K562 (cell line): Measurements from ENCODE around the gene C11orf52. TPM values are rescaled to one million over a fixed set of nuclear protein-coding genes. Genes with fewer than 3 reads are reported as not detected.

Source experiments
- BRD4 ChIP-seq: fragments of 200-600 bp; sonication (generic); IDR thresholded peaks from 2 replicates; pipeline ENCODE4 v1.6.1; 2017; ENCODE audit warnings: inconsistent platforms
- CBX1 ChIP-seq: sonication (generic); IDR thresholded peaks from 2 replicates; pipeline ENCODE4 v1.6.1; 2016; ENCODE audit warnings: antibody characterized with exemption, low read depth, mild to moderate bottlenecking
- CBX3 ChIP-seq, 2 experiments: IDR thresholded peaks; 1 replicate in 1 of 2; 2 replicates in 1 of 2; pipeline ENCODE4 v1.6.1; 2012; ENCODE audit warnings: inconsistent platforms in 2 of 2, low read length in 2 of 2, borderline replicate concordance in 1 of 2, control low read depth in 1 of 2
- HDAC2 ChIP-seq: fragments of 450-650 bp; IDR thresholded peaks from 2 replicates; pipeline ENCODE4 v1.6.1; 2016; ENCODE audit warnings: mild to moderate bottlenecking
- HNRNPH1 ChIP-seq: fragments of 200-400 bp; formaldehyde crosslinking; optimal IDR thresholded peaks from 2 replicates; pipeline ENCODE3; 2017; ENCODE audit warnings: low read depth, mild to moderate bottlenecking, low read length, moderate library complexity
- NR2C2 ChIP-seq, 2 experiments: fragments of 200-800 bp in 1 of 2; sonication (Bioruptor generic) in 1 of 2; sonication (generic) in 1 of 2; formaldehyde crosslinking in 1 of 2; IDR thresholded peaks; 2 replicates each; pipeline versions ENCODE4 v1.6.1 to v1.8.0; 2016 to 2022; ENCODE audit warnings: mild to moderate bottlenecking in 1 of 2, missing compliant biosample characterization in 1 of 2, missing genetic modification characterization in 1 of 2, missing genetic modification reagents in 1 of 2
- PHF8 ChIP-seq: fragments of 200-600 bp; sonication (generic); IDR thresholded peaks from 2 replicates; pipeline ENCODE4 v1.6.1; 2012; ENCODE audit warnings: mixed run types, mild to moderate bottlenecking, inconsistent platforms, low read length, moderate library complexity, borderline replicate concordance
- POLR2A ChIP-seq: fragments of 450-650 bp; conservative IDR thresholded peaks from 2 replicates; pipeline ENCODE4 v1.6.1; 2016
- PTBP1 ChIP-seq: fragments of 200-400 bp; formaldehyde crosslinking; IDR thresholded peaks from 2 replicates; pipeline ENCODE4 v1.6.1; 2017; ENCODE audit warnings: low read depth, low read length
- SLC30A9 ChIP-seq: fragments of 250-450 bp; sonication (Bioruptor Pico); IDR thresholded peaks from 2 replicates; pipeline ENCODE4 v1.8.0; 2022; ENCODE audit warnings: mild to moderate bottlenecking, moderate library complexity
- SMAD1 ChIP-seq: fragments of 150-350 bp; IDR thresholded peaks from 2 replicates; pipeline ENCODE4 v1.6.1; 2014; ENCODE audit warnings: low read length, low read depth; ENCODE audit not compliant: partially characterized antibody
- TBL1XR1 ChIP-seq, 2 experiments: IDR thresholded peaks; 2 replicates each; pipeline ENCODE4 v1.6.1; 2012; ENCODE audit warnings: improper control_type of control experiment in 2 of 2, low read length in 2 of 2, mild to moderate bottlenecking in 1 of 2
- XRCC5 ChIP-seq: fragments of 200-400 bp; formaldehyde crosslinking; IDR thresholded peaks from 2 replicates; pipeline ENCODE4 v1.6.1; 2017; ENCODE audit warnings: low read depth, mild to moderate bottlenecking, low read length
- ZKSCAN1 ChIP-seq: fragments of 150-350 bp; IDR thresholded peaks from 2 replicates; pipeline ENCODE4 v1.6.1; 2016; ENCODE audit warnings: low read depth, low read length
- ZNF282 ChIP-seq: sonication (generic); formaldehyde crosslinking; IDR thresholded peaks from 2 replicates; pipeline ENCODE4 v1.8.1; 2023; ENCODE audit warnings: missing genetic modification reagents
- ZNF583 ChIP-seq: fragments of 250-450 bp; sonication (Bioruptor Pico); IDR thresholded peaks from 2 replicates; pipeline ENCODE4 v1.4.0; 2020
- polyA plus RNA-seq, 8 experiments: library from polyadenylated mRNA; depleted of rRNA in 4 of 8; stranded (reverse) in 5 of 8; unstranded in 3 of 8; fragments of >200 nt; fragmentation: Nextera tagmentation in 2 of 8; fragmentation: Illumina TruSeq in 1 of 8; extraction: Ambion mirVana in 2 of 8; extraction: Trizol in 1 of 8; gene quantifications; 2 replicates each; pipeline versions ENCODE4 v1.2.1 to v1.2.3, GENCODE V29; 2011 to 2014; ENCODE audit warnings: inconsistent platforms in 1 of 8, missing spikeins in 1 of 8
- total RNA-seq, 7 experiments: library from RNA; depleted of rRNA in 6 of 7; stranded (reverse); fragments of >200 nt in 6 of 7; fragmentation: Illumina TruSeq in 2 of 7; extraction: Trizol in 2 of 7; gene quantifications; 2 replicates each; pipeline versions ENCODE4 v1.2.1 to v1.2.3, GENCODE V29; 2011 to 2021; ENCODE audit warnings: low replicate concordance in 1 of 7
- TF ChIP-seq, protein P1 (sequence below): IDR thresholded peaks from 2 replicates; pipeline ENCODE4 v1.6.1; 2012; ENCODE audit warnings: low read depth, low read length, improper control_type of control experiment, borderline replicate concordance
- TF ChIP-seq, protein P2 (sequence below), 2 experiments: fragments of 250-450 bp in 1 of 2; fragments of 450-650 bp in 1 of 2; sonication (Bioruptor Pico) in 1 of 2; IDR thresholded peaks; 2 replicates each; pipeline versions ENCODE4 v1.6.1 to v1.8.0; 2016 to 2021; ENCODE audit warnings: mild to moderate bottlenecking in 2 of 2, moderate library complexity in 2 of 2, missing compliant biosample characterization in 1 of 2, missing genetic modification characterization in 1 of 2
- TF ChIP-seq, protein P3 (sequence below), 2 experiments: fragments of 200-800 bp in 1 of 2; sonication (Bioruptor generic) in 1 of 2; sonication (generic) in 1 of 2; formaldehyde crosslinking in 1 of 2; IDR thresholded peaks in 1 of 2; conservative IDR thresholded peaks in 1 of 2; 2 replicates each; pipeline versions ENCODE4 v1.5.0 to v1.6.1; 2016 to 2020; ENCODE audit warnings: missing compliant biosample characterization in 1 of 2, missing genetic modification characterization in 1 of 2, missing genetic modification reagents in 1 of 2
- TF ChIP-seq, protein P4 (sequence below): fragments of 250-450 bp; sonication (Bioruptor Pico); IDR thresholded peaks from 2 replicates; pipeline ENCODE4 v1.8.0; 2021; ENCODE audit warnings: borderline replicate concordance, mild to moderate bottlenecking, moderate library complexity; ENCODE audit not compliant: poor library complexity, severe bottlenecking

Gene C11orf52
- total and polyA plus RNA-seq, 9 of the 15 experiments (the other 6 are each of a cell fraction or from before 2014, with no cell fraction given), result 0.29 to 2.9 (median 1.0) TPM

- peak in 1 of 2 experiments; percentile 33; a peak in 1 of 3 replicates for TF ChIP-seq CBX3 (IDR thresholded peaks at IDR 0.05; ENCODE audit: borderline replicate concordance in 1 of 2, low read length in 2 of 2)
- TF ChIP-seq ZNF583 (CRISPR knock-in tag), result no peak
- peak; percentile 36 for TF ChIP-seq SMAD1
- TF ChIP-seq POLR2A, result peak; percentile 88
- TF ChIP-seq, protein P1, sequence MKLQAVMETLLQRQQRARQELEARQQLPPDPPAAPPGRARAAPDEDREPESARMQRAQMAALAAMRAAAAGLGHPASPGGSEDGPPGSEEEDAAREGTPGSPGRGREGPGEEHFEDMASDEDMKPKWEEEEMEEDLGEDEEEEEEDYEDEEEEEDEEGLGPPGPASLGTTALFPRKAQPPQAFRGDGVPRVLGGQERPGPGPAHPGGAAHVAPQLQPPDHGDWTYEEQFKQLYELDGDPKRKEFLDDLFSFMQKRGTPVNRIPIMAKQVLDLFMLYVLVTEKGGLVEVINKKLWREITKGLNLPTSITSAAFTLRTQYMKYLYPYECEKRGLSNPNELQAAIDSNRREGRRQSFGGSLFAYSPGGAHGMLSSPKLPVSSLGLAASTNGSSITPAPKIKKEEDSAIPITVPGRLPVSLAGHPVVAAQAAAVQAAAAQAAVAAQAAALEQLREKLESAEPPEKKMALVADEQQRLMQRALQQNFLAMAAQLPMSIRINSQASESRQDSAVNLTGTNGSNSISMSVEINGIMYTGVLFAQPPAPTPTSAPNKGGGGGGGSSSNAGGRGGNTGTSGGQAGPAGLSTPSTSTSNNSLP, result 0 out of 2 replicates have a peak, but pooled peaks have one; percentile 11
- TF ChIP-seq TBL1XR1 (IDR thresholded peaks at IDR 0.05; ENCODE audit: low read length in 2 of 2), result peak; percentile 19 to 91
- peak; percentile 55; the same call in 1 of the 2 replicates for TF ChIP-seq CBX1
- TF ChIP-seq HDAC2, result peak; percentile 10; the same call in 1 of the 2 replicates
- TF ChIP-seq, protein P2, sequence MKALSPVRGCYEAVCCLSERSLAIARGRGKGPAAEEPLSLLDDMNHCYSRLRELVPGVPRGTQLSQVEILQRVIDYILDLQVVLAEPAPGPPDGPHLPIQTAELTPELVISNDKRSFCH (CRISPR knock-in tag; IDR thresholded peaks at IDR 0.05), result no peak
- TF ChIP-seq, protein P2 (tag; IDR thresholded peaks at IDR 0.05), result 0 out of 2 replicates have a peak, but pooled peaks have one; percentile 41
- no peak for TF ChIP-seq ZNF282
- TF ChIP-seq PTBP1, result 0 out of 2 replicates have a peak, but pooled peaks have one; percentile 22
- TF ChIP-seq, protein P3, sequence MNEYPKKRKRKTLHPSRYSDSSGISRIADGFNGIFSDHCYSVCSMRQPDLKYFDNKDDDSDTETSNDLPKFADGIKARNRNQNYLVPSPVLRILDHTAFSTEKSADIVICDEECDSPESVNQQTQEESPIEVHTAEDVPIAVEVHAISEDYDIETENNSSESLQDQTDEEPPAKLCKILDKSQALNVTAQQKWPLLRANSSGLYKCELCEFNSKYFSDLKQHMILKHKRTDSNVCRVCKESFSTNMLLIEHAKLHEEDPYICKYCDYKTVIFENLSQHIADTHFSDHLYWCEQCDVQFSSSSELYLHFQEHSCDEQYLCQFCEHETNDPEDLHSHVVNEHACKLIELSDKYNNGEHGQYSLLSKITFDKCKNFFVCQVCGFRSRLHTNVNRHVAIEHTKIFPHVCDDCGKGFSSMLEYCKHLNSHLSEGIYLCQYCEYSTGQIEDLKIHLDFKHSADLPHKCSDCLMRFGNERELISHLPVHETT (CRISPR knock-in tag; conservative IDR thresholded peaks at IDR 0.05 in 1 of 2, IDR thresholded peaks at IDR 0.05 in 1 of 2), result peak in 1 of 2 experiments; percentile 96; a peak in 2 of 4 replicates
- peak; percentile 79 for TF ChIP-seq NR2C2 (CRISPR knock-in tag; IDR thresholded peaks at IDR 0.05)
- peak; percentile 91 for TF ChIP-seq NR2C2 (tag; IDR thresholded peaks at IDR 0.05)
- TF ChIP-seq, protein P4, sequence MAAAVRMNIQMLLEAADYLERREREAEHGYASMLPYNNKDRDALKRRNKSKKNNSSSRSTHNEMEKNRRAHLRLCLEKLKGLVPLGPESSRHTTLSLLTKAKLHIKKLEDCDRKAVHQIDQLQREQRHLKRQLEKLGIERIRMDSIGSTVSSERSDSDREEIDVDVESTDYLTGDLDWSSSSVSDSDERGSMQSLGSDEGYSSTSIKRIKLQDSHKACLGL (CRISPR knock-in tag), result no peak
- TF ChIP-seq XRCC5, result peak; percentile 86; the same call in 1 of the 2 replicates
- no peak for TF ChIP-seq SLC30A9
- TF ChIP-seq ZKSCAN1, result no peak; the same call in 1 of the 2 replicates
- no peak for TF ChIP-seq BRD4
- TF ChIP-seq HNRNPH1, result no peak
- TF ChIP-seq PHF8, result peak; percentile 96
Observed at GRCh38 chr11:111878849-111879636, 39.7 kb upstream of the C11orf52 start, which contains the start of the genes CFAP68 and FDXACB1 (continued).
